ENCODE data around the gene MACO1. TPM values are rescaled to one million over a fixed set of nuclear protein-coding genes. Genes with fewer than 3 reads are reported as not detected.

Gene MACO1
- total and polyA plus RNA-seq, 2 of the 8 experiments (the other 6 are each of a cell fraction or from before 2014, with no cell fraction given): 3.5 to 15.1 TPM

- TF ChIP-seq SUZ12 (IDR thresholded peaks at IDR 0.05; ENCODE audit: low read length) (no peak), E2F6 (IDR thresholded peaks at IDR 0.05) (0 out of 2 replicates have a peak, but pooled peaks have one; percentile 27), KDM1A (IDR thresholded peaks at IDR 0.05; ENCODE audit: borderline replicate concordance, low read length) (peak; percentile 26; the same call in 1 of the 2 replicates), MAFK (IDR thresholded peaks at IDR 0.05; ENCODE audit: low read depth, low read length) (no peak), BRCA1 (IDR thresholded peaks at IDR 0.05; ENCODE audit: low read depth, low read length) (no peak), NANOG (IDR thresholded peaks at IDR 0.05; ENCODE audit: insufficient read depth, low read depth, low read length, poor library complexity, severe bottlenecking) (no peak), ZNF274 (IDR thresholded peaks at IDR 0.05; ENCODE audit: borderline replicate concordance, extremely low read depth, low read length) (no peak), SIRT6 (IDR thresholded peaks at IDR 0.05; ENCODE audit: low read length) (no peak), RBBP5 (IDR thresholded peaks at IDR 0.05; ENCODE audit: borderline replicate concordance, low read depth, low read length) (peak; percentile 67; the same call in 1 of the 2 replicates), SP1 (IDR thresholded peaks at IDR 0.05; ENCODE audit: low read depth, low read length) (peak; percentile 99), ATF2 (IDR thresholded peaks at IDR 0.05; ENCODE audit: low read length) (peak; percentile 64; the same call in 1 of the 2 replicates), POLR2AphosphoS5 (IDR thresholded peaks at IDR 0.05; ENCODE audit: low read depth, low read length) (peak; percentile 49), BCL11A (IDR thresholded peaks at IDR 0.05; ENCODE audit: low read depth in 2 of 2, low read length in 2 of 2) (no peak), EZH2 (IDR thresholded peaks at IDR 0.05; ENCODE audit: low read depth, low read length, severe bottlenecking) (no peak), RNF2 (IDR thresholded peaks at IDR 0.05; ENCODE audit: borderline replicate concordance, low read depth, low read length, missing control alignments, poor library complexity, severe bottlenecking) (no peak), JUN (IDR thresholded peaks at IDR 0.05; ENCODE audit: low read depth, low read length) (no peak), CBX5 (IDR thresholded peaks at IDR 0.05; ENCODE audit: low read depth, low read length) (no peak), EP300 (IDR thresholded peaks at IDR 0.05; ENCODE audit: borderline replicate concordance in 1 of 2, low read depth in 2 of 2, low read length in 2 of 2) (no peak; a peak in 1 of 3 replicates), ATF3 (IDR thresholded peaks at IDR 0.05; ENCODE audit: insufficient read depth, low read depth, low read length) (no peak)
Measured at GRCh38 chr1:25430073-25430966, at the start of gene MACO1 (continued).
